ENCODE measurements around the gene TSC22D4.
"Not testable (repeated sequence)": the region's sequence is repeated elsewhere in the genome, so short reads cannot be mapped to it uniquely, and the experiment has no call there.

Gene TSC22D4

GRCh38 chr7:100478958-100479660 is at the start of gene TSC22D4:
TSC22D4 (minus strand) TSS chr7:100479214; CDS start chr7:100478038, 1,176 bp downstream.
- in situ Hi-C loops (cut with MboI; ENCODE audit: low sequenced_read_pairs): no loop called here

GRCh38 chr7:100528108-100528866 is 49.3 kb upstream of the TSC22D4 start:
- in situ Hi-C loops (cut with MboI; ENCODE audit: low sequenced_read_pairs): not testable (repeated sequence)

DNA sequence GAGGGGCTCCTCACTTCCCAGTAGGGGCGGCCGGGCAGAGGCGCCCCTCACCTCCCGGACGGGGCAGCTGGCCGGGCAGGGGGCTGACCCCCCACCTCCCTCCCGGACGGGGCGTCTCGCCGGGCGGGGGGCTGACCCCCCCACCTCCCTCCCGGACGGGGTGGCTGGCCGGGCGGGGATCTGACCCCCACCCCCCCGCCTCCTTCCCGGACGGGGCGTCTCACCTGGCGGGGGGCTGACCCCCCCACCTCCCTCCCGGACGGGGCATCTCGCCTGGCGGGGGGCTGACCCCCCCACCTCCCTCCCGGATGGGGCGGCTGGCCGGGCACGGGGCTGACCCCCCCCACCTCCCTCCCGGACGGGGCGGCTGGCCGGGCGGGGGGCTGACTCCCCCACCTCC is 44.2 kb upstream of the TSC22D4 start:
- in situ Hi-C loops (cut with MboI; ENCODE audit: low sequenced_read_pairs): not testable (repeated sequence)

GRCh38 chr7:100521909-100522593 is 43.0 kb upstream of the TSC22D4 start:
- in situ Hi-C loops (cut with MboI; ENCODE audit: low sequenced_read_pairs): not testable (repeated sequence)

DNA sequence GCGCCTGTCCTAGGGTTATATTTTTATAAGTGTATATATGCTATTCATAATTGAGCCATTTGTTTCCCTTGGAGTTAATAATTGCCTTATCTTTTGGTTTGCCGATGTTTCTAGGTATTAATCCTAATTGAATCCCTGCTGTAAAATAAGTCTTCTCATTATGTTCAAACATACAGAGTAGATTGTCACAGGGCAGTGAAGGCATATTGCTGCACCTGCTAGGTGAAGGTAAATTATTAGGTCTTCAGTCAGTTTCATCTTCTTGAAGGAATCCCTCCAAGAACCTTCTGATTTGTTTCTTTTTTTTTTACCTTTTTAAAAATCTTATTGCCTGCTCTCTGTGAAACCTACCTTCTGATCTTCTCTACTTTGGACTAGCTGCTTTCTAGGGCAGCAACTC is 42.1 kb upstream of the TSC22D4 start:
- in situ Hi-C loops (cut with MboI; ENCODE audit: low sequenced_read_pairs): no loop called here

DNA sequence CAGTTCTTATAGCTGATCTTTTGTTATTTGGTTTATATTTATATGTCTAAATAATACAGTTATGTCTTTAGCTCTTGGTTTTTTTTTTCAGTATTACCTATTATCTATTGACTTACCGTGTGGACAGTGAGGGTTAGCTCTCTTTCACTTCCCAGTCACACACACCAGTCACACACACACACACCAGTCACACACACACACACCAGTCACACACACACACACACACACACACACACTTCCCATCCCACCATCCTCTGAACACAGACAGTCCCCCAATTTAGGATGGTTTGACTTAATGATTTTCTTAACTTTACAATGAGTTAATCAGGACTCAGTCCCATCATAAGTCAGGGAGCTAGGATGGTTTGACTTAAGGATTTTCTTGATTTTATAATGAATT is 41.1 kb upstream of the TSC22D4 start:
- in situ Hi-C loops (cut with MboI; ENCODE audit: low sequenced_read_pairs): no loop called here

GRCh38 chr7:100519580-100519979 is 40.6 kb upstream of the TSC22D4 start:
- in situ Hi-C loops (cut with MboI; ENCODE audit: low sequenced_read_pairs): no loop called here

GRCh38 chr7:100517305-100517704 is 38.3 kb upstream of the TSC22D4 start:
- in situ Hi-C loops (cut with MboI; ENCODE audit: low sequenced_read_pairs): no loop called here

DNA sequence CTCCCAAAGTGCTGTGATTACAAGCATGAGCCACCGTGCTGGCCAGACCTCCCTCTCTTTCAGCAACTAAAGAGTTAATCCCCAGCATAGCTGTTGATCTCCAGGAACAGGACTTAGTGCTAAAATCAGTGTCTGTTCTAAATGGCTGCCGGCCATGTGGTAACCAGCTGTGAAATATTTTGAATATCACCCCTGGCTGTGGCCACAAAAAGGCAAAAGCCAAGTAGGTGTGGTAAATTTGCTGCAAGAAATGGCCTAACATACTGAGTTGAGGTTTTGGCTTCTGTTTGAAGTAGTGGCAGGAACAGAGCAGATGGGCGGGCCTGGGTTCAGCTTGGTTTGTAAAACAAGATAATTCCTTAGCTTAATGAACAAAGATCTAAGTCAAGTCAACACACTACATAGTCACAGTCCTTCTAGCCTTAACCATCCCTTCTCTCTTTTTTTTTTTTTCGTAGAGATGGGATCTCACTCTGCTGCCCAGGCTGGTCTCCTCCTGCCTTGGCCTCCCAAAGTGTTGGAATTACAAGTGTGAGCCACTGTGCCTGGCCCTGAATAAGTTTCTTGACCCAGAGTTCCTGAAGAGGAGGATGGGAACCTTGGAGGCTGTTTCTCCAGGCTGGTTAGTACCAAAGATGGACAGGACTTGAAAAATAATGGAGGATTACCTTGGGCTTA is 37.3 kb upstream of the TSC22D4 start:
- in situ Hi-C loops (cut with MboI; ENCODE audit: low sequenced_read_pairs): no loop called here

- in situ Hi-C loops (cut with MboI; ENCODE audit: low sequenced_read_pairs): no loop called here
Measured at GRCh38 chr7:100515072-100515532, 36.1 kb upstream of the TSC22D4 start.

- in situ Hi-C loops (cut with MboI; ENCODE audit: low sequenced_read_pairs): no loop called here
Measured at GRCh38 chr7:100513212-100513810, 34.3 kb upstream of the TSC22D4 start.

DNA sequence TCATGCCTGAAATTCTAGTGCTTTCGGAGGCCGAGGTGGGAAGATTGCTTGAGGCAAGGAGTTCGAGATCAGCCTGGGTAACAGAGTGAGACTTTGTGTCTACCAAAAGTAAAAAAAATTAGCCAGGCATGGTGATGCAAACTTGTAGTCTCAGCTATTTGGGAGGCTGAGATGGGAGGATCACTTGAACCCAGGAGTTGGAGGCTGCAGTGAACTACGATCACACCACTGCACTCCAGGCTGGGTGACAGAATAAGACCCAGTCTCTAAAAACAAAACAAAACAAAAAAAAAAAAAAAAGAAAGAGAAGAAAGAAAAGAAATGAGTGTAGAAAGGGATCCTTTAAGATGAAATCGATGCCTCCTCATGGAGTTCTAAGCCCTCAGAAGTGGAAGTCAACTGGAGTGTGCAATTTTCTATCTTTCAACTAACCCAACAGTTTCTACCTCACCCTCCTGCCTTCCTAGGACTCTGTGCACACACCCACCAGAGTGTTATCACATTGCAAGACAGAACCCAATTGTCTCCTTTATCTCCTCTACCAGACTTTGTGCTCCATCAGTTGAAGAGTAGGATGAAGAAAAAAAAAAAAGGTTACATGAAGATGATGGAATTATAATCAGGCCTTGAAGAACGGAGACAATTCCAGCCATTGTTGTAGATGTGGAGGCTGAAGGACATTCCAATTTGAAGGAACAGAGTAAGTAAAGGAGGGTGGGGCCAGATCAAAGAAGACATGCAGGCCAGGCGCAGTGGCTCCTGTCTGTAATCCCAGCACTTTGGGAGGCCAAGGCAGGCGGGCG is 31.6 kb upstream of the TSC22D4 start:
- in situ Hi-C loops (cut with MboI; ENCODE audit: low sequenced_read_pairs): no loop called here

DNA sequence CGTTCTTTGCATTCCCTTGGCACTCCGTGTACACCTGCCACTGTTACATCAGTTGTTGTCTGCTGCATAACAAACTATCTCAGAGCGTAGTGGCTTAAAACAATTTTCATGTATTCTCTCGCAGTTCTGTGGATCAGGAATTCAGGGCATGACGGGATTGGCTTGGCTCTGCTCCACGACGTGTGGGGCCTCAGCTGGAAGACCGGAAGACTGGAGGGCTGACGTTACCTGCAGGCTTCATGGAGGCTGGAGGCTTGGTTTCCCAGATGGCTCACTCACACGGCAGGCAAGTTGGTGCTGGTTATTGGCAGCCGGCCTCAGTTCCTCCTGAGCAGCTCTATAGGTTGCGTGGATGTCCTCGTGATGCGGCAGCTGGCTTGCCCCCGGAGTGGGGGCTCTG is 30.2 kb upstream of the TSC22D4 start:
- in situ Hi-C loops (cut with MboI; ENCODE audit: low sequenced_read_pairs): no loop called here

DNA sequence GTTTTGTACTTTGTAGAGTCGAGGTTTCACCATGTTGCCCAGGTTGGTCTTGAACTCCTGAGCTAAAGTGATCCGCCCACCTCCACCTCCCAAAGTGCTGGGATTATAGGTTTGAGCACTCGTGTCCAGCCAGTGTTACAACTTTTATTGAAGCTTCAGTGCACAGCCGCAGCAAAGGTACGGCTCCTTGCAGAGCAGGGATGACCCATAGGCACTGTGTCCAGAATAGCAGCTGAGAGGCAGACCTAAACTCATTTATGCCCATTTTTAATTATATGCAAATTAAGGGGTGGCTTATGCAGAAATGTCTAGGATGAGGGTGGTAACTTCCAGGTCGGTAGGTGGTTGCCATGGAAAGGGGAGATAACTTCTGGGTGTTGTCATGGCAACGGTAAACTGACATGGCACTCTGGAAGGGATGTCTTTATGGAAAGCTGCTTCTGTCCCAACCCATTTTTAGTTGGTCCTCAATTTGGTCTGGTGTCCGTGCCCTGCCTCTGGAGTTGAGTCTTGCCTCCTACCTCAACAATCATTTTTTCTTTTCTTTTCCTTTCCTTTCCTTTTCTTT is 27.4 kb upstream of the TSC22D4 start:
- in situ Hi-C loops (cut with MboI; ENCODE audit: low sequenced_read_pairs): no loop called here

DNA sequence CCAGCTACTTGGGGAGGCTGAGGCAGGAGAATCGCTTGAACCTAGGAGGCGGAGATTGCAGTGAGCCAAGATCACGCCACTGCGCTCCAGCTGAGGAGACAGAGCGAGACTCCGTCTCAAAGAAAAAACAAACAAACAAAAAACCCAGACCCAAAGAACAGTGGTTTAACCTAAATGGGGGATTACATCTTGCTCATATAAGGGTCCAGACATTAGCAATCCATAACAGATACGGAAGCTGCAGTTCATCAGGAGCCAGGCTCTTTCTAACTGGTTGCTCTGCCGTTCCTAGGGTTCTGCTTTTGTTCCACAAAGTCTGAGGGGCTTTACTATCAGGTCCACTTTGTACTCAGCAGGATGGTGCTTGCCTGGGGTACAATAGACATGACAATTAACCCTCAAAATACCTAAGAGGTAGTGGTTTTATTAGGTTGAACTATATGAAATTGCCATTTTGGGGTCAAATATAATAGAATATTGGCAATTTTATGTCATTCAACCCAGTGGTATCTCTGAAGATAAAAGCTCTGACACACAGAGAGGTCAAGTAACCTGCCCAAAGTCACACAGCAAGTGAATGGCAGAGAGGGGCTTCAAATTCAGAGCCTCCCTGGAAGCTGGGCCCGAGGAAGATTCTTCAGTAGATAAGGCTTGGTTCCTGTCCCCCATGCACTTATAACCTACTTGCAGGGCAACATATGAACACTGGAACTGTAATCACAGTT is 26.0 kb upstream of the TSC22D4 start:
- in situ Hi-C loops (cut with MboI; ENCODE audit: low sequenced_read_pairs): no loop called here

GRCh38 chr7:100504031-100504430 is 25.0 kb upstream of the TSC22D4 start:
- in situ Hi-C loops (cut with MboI; ENCODE audit: low sequenced_read_pairs): not testable (repeated sequence)

DNA sequence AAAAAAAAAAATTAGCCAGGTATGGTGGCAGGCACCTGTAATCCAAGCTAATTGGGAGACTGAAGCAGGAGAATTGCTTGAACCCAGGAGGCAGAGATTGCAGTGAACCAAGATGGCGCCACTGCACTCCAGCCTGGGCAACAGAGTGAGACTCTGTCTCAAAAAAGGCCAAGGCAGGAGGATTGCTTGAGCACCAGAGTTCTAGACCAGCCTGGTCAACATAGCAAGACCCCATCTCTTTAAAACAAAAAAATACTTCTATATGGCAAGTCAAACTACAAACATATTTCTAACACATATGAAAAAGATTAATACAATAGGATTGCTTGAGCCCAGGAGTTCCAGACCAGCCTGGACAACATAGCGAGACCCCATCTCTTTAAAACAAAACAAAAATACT is 21.7 kb upstream of the TSC22D4 start:
- in situ Hi-C loops (cut with MboI; ENCODE audit: low sequenced_read_pairs): not testable (repeated sequence)

DNA sequence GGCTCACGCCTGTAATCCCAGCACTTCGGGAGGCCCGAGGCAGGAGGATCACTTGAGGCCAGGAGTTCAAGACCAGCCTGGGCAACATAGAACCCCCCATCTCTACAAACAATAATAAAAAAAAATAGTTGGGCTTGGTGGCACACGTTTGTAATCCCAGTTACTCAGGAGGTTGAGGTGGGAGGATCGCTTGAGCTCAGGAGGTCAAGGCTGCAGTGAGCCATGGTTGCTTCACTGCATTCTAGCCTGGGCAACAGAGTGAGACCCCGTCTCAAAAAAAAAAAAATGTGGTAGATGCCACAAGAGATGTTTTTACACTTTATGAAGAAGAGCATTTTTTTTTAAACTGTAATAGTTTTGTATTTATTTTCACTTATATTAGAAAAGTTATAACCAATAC is 17.5 kb upstream of the TSC22D4 start:
- in situ Hi-C loops (cut with MboI; ENCODE audit: low sequenced_read_pairs): no loop called here

Measured in HL-60/S4 treated with retinoic acid at 250 ng/mL for 4 days and 3 days (cell line).